ENCODE measurements around the gene SUPT3H.
"Not testable (repeated sequence)": the region's sequence is repeated elsewhere in the genome, so short reads cannot be mapped to it uniquely, and the experiment has no call there.

SUPT3H gene

GRCh38 chr6:45047573-45047972 lies 330.2 kb downstream of the SUPT3H start:
- no peak for FAIRE-seq

GRCh38 chr6:45045253-45045601 lies 332.5 kb downstream of the SUPT3H start:
- no peak for FAIRE-seq

DNA sequence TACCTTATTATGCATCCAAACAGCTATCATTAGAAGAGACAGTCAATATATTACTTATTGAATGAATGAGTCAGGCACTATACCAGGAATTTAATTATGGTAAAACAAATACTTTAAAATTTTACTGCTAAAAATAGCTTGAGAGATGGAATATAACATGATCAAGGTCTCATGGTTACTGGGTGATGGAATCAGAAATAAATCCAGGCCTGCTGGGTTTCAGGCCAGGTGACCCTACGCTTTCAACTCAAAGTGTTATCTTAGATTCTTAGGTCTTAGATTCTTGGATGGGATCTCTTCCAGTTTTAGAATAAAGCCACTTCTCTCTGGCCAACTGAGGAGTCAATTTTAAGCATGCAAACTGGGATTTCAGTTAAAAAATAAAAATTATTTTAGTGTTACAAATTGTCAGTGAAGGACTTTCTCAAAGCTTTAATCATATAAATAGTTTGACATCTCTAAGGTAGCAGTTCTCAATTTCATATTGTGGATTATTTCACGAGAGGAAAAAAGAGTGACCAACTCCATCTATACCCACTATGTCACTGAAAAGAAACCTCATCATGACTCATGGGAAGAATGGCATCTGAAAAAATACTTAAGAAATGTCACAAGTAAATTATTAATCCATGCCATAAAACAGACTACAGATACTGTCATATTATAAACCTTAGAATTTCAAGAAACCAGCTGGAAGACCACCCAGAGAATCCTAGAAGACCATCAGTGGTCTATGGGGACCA lies 333.1 kb downstream of the SUPT3H start:
- FAIRE-seq: no peak

- FAIRE-seq: no peak
Measured at GRCh38 chr6:45044086-45044485, 333.6 kb downstream of the SUPT3H start.

DNA sequence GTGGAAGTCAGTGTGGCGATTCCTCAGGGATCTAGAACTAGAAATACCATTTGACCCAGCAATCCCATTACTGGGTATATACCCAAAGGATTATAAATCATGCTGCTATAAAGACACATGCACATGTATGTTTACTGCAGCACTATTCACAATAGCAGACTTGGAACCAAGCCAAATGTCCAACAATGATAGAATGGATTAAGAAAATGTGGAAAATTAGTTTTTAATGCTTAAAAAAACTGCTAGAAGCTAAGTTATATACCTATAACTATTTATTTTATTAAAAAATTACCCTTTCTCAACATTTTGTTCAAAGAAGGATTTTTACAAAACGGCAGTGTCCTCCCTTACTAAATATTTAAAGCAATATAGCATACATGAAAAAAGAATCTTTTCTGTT lies 335.1 kb downstream of the SUPT3H start:
- not testable (repeated sequence) for FAIRE-seq

DNA sequence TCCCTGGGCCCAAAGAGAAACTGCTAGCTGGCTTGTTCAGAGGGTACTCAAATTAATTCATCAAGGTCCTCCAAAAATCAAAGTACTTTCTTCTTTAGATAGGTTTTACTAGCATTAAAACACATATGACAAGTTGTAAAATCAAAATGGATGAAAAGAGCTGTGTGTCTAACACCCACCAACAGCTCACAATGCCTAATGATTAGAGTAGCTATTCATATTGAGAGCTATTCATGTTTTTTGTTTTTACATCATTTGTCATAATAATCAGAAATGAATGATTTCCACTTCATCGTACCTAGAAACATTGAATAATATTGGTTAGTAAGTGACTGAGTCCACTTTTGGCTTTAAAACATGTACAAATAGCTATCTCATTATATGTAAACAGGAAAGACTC lies 339.5 kb downstream of the SUPT3H start:
- no peak for FAIRE-seq

DNA sequence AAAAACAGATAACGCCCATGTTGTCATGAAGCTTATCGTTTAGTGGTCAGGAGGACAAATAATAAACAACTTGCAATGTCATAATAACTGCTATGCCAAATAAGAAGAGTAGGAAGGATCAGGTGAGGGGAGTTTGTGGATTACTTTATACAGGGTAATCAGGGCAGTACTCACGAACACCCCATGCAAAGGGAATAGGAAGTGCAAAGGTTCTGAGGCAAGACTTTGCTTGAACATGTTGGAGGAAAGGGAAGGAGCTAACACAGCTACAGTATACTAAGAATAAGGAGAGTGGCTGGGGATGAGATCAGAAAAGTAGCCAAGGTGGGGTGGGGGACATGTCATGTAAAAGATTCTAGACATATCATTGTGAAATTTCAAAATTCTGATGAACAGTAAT lies 341.6 kb downstream of the SUPT3H start:
- FAIRE-seq: no peak

DNA sequence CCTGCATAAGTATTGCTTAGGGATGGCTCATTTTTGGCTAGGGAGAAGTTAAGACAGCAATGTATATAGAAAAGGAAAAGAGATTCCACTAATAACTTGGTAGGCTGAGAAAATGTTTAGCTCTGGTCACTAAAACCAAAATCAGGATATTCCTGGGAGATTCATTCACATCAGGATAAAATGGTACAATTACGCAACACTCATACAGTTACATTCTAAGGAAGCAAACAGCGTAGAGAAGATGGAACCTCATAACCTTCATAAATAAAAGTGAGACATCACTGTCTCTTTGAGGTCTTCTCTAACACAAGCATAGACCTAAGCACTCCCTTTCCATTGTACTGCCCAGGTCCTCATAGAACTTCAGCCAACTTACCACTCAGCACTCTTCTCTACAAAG lies 345.3 kb downstream of the SUPT3H start:
- no peak for FAIRE-seq

DNA sequence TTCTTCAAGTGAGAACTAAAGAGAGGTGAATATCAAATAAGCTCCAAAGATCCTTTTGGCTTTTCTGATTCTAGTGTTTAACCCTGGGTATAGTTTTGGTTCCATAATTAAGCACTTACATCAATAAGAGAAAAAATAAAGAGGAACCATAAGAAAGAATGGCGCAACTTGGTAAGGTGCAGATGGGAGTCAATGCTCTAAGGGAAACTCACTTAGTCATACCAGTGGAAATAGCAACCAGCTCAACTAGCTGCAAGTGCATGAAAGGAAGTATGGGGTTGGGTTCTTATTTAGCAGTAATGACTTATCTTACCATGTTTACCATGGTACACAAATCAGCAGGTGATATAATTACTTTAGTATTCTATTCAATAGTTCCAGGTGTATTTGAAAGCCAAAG lies 346.1 kb downstream of the SUPT3H start:
- no peak for FAIRE-seq

DNA sequence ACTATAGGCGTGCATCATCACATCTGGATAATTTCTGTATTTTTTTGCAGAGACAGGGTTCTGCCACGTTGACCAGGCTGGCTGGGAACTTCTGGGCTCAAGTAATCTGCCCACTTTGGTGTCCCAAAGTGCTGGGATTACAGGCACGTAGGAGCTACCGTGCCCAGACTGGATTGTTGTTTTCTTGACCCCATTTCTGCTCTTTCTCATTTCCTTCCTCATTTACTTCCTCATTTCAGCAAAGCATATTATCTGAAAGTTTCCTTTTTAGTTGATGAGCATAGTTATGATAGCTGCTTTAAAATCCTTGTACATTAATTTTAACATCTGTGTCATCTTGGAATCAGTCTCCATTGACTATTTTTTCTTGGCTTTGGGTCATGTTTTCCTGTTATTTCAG lies 350.6 kb downstream of the SUPT3H start:
- FAIRE-seq: no peak

GRCh38 chr6:45026003-45026516 lies 351.7 kb downstream of the SUPT3H start:
- FAIRE-seq: no peak

- FAIRE-seq: no peak
Measured at GRCh38 chr6:45024610-45025009, 353.1 kb downstream of the SUPT3H start.

DNA sequence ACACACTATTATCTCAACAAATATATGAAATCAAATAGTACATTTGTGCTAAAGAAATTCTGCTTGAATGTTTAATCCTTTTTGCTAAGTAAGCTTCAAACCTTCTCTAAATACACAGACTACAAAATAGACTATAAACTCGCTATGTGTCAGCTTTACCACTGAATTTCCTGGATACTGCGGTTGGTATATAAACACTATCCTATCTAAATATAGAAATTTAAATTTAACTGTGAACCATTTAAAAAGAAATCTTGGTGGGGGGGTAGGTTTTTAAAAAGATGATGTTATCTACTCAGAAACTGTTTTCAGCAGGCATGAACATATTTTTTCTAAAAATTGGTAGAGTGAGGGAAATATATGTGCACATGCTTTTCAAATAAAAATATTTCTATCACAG lies 356.1 kb downstream of the SUPT3H start:
- FAIRE-seq: no peak

GRCh38 chr6:45012687-45013086 lies 365.0 kb downstream of the SUPT3H start:
- FAIRE-seq: no peak

DNA sequence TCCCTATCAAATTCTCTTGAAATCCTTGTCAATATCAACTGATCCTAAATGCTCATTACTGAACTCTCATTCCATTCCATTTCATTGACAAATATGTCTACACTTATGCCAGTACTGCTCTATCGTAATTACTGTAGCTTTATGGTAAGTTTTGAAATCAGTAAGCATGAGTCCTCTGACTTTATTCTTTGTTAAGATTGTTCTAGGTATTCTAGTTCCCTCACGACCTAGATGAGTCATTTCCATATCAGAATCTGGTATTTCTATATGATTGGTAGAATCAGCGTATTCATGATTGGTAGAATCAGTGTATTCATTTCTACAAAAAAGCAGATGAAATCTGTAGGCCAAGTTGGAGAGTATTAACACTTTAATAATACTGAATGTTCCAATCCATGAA lies 368.2 kb downstream of the SUPT3H start:
- no peak for FAIRE-seq

DNA sequence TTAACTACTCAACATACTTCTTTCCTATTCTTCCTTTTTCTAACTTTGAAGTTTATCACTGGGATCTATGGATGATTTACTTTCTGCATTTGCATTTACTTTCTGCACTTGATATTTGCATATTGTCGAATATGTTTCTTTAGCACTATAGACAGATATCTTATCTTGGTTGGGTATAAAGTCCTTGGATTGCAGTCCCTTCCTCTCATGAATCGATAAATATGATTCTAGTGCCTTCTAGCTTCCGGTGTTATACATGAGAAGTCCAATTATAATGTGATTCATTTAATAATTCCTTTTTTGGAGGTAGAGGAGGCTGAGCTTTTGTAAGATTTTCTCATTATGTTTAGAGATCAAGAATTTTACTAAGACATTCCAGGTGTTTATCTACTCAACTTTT lies 370.8 kb downstream of the SUPT3H start:
- no peak for FAIRE-seq

GRCh38 chr6:45003961-45004360 lies 373.8 kb downstream of the SUPT3H start:
- FAIRE-seq: no peak

DNA sequence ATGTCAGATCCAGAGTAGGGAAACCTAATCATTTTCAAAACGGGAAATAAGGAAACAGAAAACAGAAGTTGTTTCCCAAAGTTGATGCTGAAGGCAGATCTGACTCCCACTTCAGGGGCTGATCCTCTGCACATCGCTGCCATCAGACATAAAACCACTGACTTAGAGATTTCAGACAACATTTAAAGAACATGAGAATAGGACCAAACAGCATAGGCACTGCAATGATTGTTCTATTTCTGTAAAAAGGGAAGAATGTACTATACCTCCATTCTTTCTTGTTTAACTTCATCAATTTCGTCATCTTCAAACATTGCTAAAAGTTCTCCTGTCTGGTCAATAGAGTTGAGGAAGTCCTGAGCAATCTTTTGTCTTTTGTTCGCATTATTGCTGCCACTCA lies 374.3 kb downstream of the SUPT3H start:
- no peak for FAIRE-seq

DNA sequence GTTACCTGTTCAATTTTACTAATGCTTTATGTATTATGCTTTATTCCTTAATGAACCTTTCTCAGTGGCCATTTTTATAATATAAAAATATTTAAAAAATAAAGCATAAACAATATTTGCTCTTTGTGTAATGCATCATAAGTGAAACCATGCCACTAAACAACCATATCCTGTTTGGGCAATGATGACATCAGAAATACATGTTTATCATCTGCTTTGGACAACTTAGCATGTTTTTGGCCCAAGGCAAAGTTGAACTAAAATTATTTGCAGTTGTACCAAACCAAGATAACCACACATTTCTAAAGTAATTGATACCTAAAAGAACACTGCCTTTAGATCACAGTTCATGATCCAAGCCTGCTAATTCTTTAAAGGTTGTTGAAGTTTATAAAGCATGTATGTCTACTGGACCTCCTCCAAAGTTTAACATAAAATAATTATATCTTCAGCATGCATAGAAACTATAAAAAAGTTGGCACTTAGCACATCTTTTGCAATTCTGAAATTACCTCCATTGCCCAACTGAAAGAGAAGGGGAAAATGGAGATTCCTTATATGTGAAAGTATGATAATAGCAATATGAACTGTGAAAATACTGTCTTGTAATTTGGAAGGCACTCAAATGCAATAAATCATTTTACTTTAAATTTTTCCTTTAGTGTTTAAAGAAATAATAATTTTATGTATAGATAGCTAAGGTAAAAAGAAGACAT lies 375.2 kb downstream of the SUPT3H start:
- no peak for FAIRE-seq

DNA sequence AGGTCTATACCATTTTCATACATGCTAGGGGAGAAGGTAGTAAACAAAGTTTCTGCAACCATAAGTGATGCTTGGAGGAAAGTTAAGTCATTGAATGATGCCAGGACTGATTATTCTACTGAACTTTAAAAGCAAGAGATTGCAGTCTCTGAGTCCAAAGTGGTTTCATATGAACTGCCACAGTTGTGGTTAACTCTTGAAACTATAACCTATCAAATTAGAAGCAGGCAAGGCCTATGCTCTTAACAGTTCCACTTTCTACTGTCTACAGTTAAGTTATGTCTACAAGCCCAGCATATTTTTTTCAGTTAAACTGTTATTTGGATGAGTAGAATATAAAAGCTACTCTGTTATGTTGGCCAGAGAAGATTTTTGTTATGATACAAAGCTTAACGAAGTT lies 376.1 kb downstream of the SUPT3H start:
- FAIRE-seq: no peak

DNA sequence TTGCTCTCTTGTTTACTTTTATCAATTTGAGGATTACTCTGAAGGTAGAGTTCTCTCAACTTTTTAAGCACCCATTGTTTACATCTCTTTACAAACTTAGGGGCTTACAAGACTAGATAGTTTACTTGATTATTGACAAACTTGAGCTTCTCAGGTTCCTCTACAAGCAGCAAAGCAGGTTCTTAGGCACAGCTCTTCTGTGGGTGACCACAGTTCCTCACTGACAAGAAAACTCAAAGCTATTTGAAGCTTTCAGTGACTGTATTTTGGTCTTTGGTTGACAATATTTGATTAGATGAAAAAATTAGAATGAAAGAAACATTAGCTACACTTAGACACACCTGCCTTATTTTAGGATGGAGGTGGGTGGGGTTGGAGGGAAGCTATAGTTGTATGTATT lies 376.9 kb downstream of the SUPT3H start:
- no peak for FAIRE-seq

GRCh38 chr6:44999066-44999465 lies 378.7 kb downstream of the SUPT3H start:
- no peak for FAIRE-seq

GRCh38 chr6:44995486-44996132 lies 382.1 kb downstream of the SUPT3H start:
- FAIRE-seq: no peak

- no peak for FAIRE-seq
Measured at GRCh38 chr6:44989391-44989790, 388.3 kb downstream of the SUPT3H start.
